Left kidney (tissue), 2 donors: ENCODE data around the gene KRTAP5-10. TPM values are rescaled to one million over a fixed set of nuclear protein-coding genes. Genes with fewer than 3 reads are reported as not detected.
"Not testable (repeated sequence)": the region's sequence is repeated elsewhere in the genome, so short reads cannot be mapped to it uniquely, and the experiment has no call there.

Experiments used
- DNase-seq: peaks from one replicate; pipeline ENCODE4 v3.0.0-alpha.2; 2013
- polyA plus RNA-seq: library from polyadenylated mRNA; unstranded; fragments of 120-200 nt; gene quantifications from one replicate; pipeline ENCODE4 v1.2.1, GENCODE V29; 2013; ENCODE audit not compliant: insufficient read length

Gene KRTAP5-10
- polyA plus RNA-seq, 1 donor, result 0.53 TPM

DNA sequence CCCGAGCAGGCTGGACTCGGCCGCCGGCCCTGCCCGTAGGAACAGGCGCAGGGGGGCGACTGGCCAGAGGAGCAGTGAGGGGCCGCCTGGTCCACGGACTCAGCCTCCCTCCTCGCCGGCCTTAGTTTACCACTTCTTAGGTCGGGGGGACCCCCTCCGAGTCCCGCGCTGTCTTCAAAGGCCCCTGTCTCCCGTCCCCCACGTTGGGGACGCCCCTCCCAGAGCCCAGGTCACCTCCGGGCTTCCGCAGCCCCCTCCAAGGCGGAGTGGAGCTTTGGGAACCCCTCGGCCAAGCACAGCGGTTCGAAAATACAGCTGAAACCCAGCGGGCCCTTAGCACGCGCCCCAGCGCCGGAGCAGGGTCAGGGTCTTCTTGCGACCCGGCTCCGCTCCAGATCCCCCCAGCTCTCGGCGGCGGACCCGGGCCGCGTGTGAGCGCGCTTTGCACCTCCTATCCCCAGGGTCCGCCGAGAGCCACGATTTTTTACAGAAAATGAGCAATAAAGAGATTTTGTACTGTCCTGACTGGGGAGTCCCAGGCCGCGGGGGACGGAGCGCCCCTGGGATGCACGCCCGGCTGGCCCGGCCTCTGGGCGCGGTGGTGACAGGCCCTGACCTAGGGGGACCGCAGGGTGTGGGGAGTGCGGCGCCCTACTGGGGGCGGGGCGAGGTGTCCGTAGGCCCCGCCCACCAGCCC lies 42.3 kb downstream of the KRTAP5-10 start:
- not testable (repeated sequence) for DNase-seq

- DNase-seq, result not testable (repeated sequence)
These were observed 42.9 kb downstream of the KRTAP5-10 start for GRCh38 chr11:71608272-71608671.

DNA sequence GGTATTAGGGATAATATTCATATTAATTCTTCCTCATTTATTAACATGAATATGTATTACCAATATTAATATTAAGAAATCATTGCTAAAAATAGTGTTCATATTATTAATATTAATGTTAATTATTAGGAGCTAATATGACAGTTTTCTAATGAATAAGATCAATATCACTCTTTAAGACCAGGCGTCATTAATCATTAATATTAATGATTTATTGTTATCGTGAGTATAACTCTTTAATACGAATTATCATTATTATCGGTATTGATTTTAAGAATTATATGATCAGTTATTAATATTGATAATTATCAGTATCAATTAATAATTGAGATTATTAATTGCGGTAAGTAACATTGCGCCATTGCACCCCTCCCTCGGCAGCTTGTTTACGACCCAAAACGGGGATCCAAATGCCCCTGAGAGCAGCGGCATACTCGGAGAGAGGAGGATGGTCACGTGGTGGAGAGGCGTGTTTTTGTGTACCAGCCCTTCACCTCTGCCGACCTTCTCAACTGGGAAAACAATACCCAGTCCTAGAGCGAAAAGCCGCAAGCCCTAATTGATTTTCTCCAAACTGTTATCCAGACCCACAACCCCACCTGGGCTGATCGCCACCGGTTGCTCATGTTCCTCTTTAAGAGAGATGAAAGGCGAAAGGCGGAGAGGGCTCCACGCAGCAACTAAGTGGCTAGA lies 46.0 kb downstream of the KRTAP5-10 start:
- DNase-seq, result not testable (repeated sequence)

DNA sequence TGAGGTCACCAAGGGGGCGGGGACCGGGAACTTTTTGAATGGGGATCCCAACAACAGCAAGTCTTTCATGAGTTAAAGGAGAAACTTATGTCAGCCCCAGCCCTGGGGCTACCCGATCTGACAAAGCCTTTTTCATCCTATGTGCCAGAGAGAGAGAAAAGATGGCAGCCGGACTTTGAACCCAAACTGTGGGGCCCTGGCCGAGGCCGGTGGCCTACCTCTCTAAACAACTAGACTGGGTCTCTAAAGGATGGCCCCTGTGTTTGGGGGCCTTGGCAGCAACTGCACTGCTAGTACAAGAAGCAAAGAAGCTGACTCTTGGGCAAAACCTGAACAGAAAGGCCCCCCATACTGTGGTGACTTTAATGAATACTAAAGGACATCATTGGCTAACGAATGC lies 48.6 kb downstream of the KRTAP5-10 start:
- not testable (repeated sequence) for DNase-seq

DNA sequence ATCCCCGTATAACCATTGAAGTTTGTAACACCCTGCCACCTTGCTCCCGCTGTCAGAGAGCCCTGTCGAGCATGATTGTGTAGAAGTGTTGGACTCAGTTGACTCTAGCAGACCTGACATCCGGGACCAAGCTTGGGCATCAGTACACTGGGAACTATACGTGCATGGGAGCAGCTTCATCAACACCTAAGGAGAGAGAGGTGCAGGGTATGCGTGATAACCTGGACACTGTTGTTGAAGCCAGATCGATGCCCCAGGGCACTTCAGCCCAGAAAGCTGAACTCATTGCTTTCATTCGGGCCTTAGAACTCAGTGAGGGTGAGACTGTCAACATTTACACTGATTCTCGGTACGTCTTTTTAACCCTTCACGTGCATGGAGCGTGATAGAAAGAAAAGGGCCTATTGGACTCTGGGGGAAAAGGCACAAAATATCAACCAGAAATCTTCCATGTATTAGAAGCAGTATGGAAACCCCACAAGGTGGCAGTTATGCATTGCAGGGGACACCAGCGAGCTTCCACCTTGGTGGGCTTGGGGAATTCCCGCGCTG lies 49.1 kb downstream of the KRTAP5-10 start:
- DNase-seq, result not testable (repeated sequence)

- not testable (repeated sequence) for DNase-seq
These were observed 49.6 kb downstream of the KRTAP5-10 start for GRCh38 chr11:71615003-71615402.

Other genes with a start within 250 kb of the KRTAP5-10 start
- 54.2 TPM for gene DHCR7, start 117.2 kb upstream of the KRTAP5-10 start, polyA plus RNA-seq
- gene NADSYN1, start 112.4 kb upstream of the KRTAP5-10 start, polyA plus RNA-seq, result 78.4 TPM
- 0.25 TPM for gene KRTAP5-7, start 38.3 kb upstream of the KRTAP5-10 start, polyA plus RNA-seq
- gene KRTAP5-8, start 27.5 kb upstream of the KRTAP5-10 start, polyA plus RNA-seq, result 1.3 TPM
- gene KRTAP5-9, start 17.1 kb upstream of the KRTAP5-10 start, polyA plus RNA-seq, result 1.2 TPM
- gene KRTAP5-11, start 17.3 kb downstream of the KRTAP5-10 start, polyA plus RNA-seq, result 0.76 TPM